Measurements from ENCODE around the gene SKIL.

Gene SKIL

DNA sequence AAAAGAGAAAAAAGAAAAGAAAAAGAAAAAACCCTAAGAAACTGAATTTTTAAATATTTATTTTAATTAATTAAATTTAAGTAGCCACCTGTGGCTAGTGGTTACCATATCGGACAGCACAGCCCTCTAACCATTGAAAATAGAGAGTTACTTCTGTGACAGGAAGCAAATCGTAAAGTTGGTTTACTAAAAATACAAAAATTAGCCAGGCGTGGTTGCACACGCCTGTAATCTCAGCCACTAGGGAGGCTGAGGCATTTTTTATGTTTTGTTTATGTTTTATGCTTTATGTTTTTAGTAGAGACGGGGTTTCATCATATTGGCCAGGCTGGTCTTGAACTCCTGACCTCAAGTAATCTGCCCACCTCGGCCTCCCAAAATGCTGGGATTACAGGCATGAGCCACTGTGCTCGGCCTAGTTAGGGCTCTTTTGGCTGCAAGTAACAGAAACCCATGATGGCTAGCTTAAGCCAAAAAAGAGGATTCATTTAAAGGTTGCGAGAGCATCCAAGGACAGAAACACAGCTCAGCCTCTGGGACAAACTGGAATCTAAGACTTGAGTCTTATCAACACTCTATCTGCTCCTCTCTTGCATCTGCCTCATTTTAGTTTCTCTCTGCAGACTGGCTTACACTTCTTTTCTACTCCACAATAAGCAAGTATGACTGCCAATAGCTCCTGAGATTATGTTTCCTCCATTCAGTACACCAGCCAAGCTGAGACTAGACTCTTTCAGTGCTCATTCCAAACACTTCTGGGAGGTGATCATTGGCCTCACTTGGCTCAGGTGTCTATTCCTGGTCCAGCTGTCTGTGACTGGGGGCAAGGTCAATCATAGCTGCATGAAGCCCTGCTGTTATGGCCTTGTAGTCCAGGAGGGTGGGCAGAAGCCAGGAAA lies 6.8 kb upstream of the SKIL start:
- DNase-seq (ENCODE audit: low read depth, low spot score): no peak

DNA sequence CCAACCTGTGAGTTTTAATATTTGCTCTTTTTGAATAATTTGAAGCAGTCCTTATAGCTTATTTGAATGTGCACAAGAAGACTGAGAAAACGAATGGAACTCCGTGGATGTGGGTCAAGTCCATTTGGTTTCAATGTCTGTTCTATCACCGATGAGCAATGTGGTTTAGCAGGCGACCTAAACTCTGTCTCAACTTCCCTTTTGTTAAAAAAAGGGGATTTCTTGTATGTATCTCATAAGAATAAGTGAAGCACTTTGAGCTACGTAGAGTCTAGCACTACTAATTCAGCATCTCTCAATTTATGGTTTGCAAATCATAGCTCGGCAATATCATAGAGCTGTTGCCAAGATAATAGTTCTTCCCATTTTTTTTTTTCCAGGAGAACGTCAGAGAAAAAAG lies 4.6 kb upstream of the SKIL start:
- no peak for DNase-seq (ENCODE audit: low read depth, low spot score)

DNA sequence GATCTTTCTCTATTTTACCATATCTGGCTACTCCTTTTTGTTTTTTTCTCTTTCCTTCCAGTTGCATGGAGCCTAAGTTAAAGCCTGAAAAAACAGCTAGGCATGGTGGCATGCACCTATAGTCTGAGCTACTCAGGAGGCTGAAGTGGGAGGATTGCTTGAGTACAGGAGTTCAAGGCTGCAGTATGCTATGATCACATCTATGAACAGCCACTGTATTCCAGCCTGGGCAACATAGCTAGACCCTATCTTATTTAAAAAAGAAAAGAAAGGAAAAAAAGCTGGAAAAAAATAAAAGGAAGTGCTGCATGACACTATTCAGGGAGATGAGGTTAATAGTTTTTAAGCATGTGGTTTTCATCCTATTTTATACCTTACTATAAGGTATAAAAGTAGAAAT lies 4.0 kb upstream of the SKIL start:
- no peak for DNase-seq (ENCODE audit: low read depth, low spot score)

DNA sequence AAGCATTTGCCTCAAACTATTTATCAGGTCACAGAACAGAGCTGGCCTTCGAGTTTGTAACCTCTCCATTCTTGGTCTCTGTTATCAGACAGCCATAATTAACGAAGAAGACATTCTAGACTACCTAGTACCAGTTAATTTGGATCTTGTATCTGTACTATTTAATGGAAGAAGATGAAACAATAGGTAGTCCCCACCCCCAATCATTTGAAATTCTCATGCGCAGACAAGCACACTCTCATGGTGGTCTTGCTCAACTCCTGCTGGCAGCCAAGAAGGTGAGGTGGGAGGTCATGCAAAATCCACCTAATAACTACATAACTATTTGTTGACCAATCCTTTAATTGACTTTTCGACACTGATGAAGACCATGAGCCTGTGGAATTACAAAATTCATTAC lies 2.8 kb upstream of the SKIL start:
- DNase-seq (ENCODE audit: low read depth, low spot score): no peak

DNA sequence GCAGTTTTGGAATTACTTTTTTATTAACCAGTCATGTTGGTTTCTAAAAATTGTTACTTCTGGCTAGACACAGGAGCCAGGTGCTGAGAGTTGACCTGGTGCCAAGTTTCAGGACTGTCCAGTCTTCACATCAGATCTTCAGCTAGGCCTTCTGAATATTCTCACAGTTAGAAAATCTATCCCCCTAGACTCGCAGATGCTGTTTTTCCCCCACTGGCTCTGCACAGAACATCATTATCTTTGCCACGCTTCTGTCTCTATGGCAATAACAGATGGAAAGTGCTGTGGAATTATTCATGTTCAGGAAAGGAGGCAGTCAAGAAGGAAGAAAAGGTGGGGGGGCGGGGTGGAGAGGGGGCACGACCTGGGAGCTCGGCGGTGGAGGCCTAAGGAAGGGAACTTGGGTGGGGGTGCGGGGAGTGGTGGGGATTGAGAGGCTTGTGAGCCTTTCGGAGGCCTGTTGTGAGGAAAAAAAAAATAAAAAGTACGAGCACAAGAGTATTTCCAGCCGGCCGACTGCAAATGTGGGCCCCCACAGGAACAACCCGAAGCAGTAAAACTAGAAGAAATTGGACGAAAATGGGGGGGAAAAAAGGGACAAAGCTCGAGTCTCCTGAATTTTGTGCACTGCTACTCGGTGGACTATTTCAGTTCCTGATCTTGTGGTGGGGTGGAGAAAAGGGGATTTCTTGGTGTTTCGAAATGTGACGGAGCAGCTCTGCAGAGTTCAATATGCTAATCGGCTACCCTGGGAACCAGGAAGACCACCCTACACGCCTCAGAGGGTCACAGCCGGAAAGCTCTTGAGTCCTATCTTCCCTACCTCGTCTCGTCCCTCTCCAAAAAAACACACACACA lies 1.5 kb upstream of the SKIL start:
- DNase-seq (ENCODE audit: low read depth, low spot score): no peak

DNA sequence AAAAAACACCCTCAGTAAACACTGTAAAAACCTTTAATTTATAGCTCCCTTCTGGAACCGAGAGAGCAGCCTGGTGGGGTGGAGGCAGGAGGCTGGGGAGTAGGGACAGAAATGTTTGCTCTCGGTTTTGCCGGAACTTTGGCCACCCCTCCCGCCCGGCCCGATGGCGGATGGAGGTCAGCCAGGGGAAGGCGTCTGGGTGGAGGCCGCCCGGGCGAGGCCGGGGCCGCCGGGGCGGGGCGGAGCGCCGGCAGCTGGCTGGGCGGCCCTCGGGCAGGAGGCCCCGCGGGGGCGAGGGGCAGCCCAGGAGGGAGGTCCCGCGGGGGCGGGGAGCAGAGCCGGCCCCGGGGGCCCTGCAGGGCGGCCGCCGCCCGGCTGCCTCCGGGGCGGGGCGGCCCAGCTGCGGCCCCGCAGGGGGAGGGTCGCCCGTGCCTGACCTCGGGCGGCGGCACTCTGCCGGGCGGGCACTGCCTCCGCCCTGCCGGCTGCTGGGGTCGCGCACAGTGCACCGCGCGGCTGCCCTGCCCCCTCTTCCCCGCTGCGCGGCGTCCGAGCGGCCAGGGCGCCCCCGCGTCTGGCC lies 829 bp upstream of the SKIL start:
- peak; percentile 49 for DNase-seq (ENCODE audit: low read depth, low spot score)

DNA sequence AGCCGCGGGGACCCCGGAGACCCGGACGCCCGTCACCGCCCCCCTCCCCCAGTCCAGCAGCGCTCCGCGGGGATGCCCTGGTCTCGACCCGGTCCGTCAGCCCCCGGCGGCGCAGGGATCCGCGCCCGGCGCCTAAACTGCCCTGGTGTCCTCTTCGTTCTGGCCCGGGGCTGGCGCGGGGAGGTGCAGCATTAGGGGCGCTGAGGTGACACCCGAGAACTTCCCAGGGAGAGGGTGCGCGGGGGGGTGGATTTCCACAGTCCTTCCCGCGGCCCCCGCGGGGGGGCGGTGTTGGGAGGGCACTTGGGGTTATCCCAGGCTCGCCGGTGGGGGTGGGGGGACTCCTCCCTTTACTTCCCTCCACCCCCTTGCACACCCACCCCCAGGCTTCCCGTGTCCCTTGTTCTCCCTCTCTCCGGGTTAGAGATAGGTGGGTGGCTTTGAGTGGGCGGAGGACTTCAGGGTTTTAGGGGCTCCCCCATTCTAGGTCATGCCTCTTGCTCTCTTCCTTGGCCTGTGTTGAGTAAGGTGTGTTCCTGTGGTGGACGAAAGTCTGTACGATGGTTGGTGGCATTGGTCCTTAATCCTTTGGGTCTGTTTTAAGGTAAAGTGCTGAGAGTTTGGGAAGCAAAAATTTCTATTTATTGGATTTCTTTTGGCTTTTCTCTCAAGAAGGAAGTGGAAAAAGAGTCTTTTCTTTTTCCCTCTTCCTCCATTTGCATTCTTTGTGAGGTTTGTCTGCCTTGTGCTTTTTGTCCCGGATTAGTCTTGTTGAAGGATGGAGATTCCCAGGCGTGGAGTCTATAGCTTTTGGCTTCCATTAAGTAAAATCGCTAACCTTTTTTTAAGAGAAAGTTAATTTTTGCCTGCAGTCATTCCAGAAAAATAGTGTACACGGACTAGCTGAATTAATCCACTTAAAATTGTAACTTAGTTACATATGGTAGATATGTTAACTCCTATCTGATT lies 811 bp downstream of the SKIL start:
- no peak for DNase-seq (ENCODE audit: low read depth, low spot score)

DNA sequence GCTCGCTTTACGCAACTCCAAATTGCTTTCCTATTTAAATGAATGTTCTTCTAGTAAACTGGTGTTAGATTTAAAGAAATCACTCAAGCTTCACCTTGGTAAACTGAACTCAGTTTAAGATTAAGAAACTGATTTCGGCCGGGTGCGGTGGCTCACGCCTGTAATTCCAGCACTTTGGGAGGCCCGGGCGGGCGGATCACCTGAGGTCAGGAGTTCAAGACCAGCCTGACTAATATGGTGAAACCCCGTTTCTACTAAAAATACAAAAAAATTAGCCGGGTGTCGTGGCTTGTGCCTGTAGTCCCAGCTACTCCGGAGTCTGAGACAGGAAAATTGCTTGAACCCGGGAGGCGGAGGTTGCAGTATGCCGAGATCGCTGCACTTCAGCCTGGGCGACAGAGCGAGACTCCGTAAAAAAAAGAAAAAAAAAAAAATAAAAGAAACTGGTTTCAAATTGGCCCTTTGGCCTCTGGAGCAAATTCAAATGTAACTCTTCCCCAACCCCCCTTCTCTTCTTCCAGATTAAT lies 1.7 kb downstream of the SKIL start:
- DNase-seq (ENCODE audit: low read depth, low spot score): no peak

DNA sequence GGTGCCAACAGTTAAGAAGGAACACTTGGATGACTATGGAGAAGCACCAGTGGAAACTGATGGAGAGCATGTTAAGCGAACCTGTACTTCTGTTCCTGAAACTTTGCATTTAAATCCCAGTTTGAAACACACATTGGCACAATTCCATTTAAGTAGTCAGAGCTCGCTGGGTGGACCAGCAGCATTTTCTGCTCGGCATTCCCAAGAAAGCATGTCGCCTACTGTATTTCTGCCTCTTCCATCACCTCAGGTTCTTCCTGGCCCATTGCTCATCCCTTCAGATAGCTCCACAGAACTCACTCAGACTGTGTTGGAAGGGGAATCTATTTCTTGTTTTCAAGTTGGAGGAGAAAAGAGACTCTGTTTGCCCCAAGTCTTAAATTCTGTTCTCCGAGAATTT lies 3.0 kb downstream of the SKIL start:
- DNase-seq (ENCODE audit: low read depth, low spot score): no peak

DNA sequence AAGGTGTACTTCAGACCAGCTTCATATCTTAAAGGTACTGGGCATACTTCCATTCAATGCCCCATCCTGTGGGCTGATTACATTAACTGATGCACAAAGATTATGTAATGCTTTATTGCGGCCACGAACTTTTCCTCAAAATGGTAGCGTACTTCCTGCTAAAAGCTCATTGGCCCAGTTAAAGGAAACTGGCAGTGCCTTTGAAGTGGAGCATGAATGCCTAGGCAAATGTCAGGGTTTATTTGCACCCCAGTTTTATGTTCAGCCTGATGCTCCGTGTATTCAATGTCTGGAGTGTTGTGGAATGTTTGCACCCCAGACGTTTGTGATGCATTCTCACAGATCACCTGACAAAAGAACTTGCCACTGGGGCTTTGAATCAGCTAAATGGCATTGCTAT lies 3.4 kb downstream of the SKIL start:
- no peak for DNase-seq (ENCODE audit: low read depth, low spot score)

DNA sequence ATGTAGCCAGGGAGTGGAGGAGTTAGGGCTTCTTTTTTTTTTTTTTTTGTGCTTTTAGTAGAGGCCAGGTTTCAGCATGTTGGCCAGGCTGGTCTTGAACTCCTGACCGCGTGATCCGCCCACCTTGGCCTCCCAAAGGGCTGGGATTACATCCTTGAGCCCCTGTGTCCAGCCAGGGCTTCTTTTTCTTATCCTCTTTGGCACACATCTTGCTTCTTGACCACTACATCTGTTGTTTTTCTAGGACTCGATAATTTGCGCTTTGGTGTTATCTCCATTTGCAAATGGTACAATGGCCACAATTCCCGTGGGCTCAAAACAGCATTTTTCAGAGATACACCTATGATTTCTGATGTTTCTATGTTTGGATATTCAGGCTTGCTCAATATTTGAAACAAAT lies 4.2 kb downstream of the SKIL start:
- no peak for DNase-seq (ENCODE audit: low read depth, low spot score)

DNA sequence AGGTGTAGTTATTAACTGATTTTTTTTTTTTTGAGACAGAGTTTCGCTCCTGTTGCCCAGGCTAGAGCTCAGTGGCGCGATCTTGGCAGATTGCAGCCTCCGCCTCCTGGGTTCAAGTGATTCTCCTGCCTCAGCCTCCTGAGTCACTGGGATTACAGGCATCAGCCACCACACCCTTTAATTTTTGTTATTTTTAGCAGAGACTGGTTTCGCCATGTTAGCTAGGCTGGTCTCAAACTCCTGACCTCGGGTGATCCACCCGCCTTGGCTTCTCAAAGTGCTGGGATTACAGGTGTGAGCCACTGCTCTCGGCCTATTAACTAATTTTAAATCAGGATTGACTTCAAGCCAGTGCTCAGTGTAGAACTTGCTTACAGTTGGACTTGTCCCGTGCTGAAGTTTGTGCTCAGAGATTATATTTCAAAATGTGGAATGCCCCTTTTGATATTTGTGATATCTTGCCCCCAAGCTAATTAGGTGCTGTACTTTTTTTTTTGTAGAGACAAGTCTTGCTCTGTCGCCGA lies 6.0 kb downstream of the SKIL start:
- no peak for DNase-seq (ENCODE audit: low read depth, low spot score)

DNA sequence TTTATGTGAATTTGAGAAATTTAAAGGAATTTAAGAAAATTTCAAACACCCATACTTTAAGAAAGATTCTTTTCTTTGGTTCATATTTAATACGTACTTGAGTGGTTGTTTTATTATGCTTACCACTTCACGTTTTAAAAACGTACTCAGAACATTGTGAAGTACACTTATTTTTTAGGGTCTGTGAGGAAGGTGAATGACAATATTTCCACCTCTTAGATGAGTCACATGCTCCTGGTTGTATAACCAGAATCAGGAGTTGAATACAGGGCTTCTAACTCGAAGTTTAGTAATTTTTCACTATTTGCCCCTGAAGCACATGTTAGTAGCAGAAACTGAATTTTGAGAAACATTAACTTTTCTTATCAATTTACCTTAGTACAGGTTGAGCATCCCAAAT lies 7.5 kb downstream of the SKIL start:
- DNase-seq (ENCODE audit: low read depth, low spot score): no peak

DNA sequence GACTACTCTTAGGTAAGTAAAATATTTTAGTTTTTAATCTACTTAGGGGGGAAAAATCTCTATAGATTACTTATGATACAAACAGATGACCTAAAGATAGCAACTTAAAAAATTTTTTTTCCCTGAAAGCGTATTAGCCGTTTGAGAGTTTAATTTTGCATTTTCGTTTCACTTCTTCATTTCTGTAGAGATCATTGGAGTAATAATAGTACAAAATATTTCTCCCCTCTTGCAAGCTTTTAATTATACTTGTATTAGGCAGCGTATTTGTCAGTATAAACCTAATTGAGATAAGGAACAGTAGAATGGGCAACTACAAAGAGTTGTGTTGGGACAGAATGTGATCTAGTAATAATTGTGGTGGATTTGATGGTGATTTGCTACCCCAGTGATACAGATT lies 10.3 kb downstream of the SKIL start:
- DNase-seq (ENCODE audit: low read depth, low spot score): no peak

DNA sequence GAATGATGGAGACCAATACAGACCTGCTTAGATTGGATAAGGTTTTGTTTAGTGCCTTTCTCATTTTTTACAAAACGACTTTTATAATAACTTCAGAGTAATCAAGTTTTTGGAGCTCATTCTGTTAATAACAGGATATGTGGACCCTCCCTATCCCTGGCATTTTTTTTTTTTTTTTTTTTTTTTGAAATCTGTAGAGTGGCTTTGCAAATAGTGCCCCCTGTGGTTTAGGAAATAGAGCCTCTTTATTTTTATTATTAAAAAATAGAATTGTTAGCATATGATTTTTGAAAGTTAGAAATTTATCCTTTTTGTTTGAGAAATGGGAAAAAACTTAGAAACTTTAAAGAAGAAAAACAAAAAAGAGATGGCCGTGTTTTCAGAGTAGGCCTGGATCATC lies 11.4 kb downstream of the SKIL start:
- DNase-seq (ENCODE audit: low read depth, low spot score): no peak

DNA sequence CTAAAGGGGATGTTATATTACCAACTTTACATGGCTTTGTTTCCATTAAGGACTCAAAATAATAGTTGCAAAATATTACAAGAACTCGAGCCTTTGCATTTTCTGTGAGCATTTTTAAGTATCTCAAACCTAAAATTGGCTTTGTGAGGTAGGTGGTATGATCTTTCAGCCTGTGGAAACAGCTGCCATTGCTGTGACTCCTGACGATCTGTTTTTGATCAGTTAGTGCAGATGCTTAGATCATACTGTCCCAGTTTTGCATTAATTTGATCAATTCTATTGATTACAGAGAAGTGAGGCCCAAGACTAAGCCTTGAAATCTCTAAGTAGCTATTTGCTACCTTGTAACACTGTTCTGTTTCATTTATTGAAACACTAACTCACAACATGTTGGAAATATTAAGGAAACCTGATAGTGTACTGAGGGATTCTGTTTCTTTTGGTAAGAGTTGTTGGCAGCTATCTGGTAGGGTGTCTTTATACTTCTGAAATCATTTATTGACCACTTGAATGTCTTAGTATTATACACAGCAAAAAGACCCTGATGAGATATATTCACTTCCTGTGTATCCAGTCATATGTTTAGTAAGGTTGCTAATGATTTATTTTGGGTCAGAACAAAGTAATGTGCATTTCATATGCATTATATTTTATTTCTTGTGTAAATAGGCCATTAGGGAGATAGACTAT lies 14.8 kb downstream of the SKIL start:
- DNase-seq (ENCODE audit: low read depth, low spot score): no peak

DNA sequence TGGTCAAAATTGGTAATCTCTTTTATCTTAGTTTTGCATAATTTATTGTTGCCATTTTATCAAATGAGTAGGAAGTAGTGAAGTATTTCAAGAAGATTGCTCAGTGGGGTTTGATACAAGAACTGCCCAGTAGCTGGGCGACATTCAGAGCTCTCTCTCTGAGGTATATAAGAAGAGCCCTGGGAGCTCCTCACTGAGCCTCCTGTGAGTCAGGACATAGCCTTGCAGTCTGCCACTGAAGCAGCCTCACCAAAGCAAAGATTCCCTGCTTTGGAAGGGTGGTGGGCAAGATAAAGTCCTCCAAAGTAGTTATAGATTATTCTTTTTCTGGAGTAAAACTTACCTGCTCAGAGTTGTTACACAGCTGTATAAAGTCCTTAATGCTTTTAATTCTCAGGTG lies 26.1 kb downstream of the SKIL start:
- no peak for DNase-seq (ENCODE audit: low read depth, low spot score)

DNA sequence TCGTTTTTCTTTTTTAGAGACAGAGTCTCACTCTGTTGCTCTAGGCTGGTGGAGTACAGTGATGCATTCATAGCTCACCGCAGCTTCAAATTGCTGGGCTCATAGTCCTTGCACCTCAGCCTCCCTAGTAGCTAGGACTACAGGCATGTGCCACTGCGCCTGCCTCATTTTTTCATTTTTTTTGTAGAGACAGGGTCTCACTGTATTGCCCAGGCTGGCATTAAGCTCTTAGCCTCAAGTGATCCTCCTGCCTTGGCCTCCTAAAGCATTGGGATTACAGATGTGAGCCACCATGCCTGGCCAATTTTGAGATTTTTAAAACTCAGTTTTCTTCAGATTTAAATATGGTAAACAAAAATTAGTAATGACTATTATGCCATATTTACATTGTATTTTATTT lies 29.0 kb downstream of the SKIL start:
- DNase-seq (ENCODE audit: low read depth, low spot score): no peak

DNA sequence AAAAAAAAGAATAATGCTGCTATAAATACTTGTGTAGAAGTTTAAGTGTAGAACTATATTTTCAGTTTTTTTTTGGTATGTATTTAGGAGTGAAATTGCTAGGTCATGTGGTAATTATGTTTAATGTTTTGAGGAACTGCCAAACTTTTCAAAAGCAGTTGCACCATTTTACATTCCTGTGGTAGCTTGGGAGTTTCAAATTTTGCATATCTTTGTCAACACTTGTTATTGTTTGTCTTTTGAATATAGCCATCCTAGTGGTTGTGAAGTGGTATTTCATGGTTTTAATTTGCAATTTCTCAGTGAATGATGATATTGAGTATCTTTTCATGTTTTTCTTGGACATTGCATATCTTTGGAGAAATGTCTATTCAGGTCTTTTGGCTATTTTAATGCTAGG lies 30.4 kb downstream of the SKIL start:
- DNase-seq (ENCODE audit: low read depth, low spot score): no peak

DNA sequence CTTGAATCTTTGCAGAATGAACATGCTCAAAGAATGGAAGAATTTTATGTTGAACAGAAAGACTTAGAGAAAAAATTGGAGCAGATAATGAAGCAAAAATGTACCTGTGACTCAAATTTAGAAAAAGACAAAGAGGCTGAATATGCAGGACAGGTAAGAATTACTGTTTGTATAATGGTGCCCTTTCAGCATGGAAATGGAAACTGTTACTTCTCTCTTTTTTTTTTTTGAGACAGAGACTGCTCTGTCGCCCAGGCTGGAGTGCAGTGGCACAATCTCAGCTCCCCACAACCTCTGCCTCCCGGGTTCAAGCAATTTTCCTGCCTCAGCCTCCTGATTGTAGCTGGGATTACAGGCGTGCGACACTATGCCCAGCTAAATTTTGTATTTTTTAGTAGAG lies 33.6 kb downstream of the SKIL start:
- no peak for DNase-seq (ENCODE audit: low read depth, low spot score)
